Cerebellar cortex (tissue), 1 donor: Measurements from ENCODE around the gene GALNS.
"Not testable (repeated sequence)": the region's sequence is repeated elsewhere in the genome, so short reads cannot be mapped to it uniquely, and the experiment has no call there.

ENCODE experiments used
- DNase-seq: peaks from one replicate; pipeline ENCODE4 v3.0.0-alpha.2; 2015; ENCODE audit warnings: low spot score

GALNS gene

GRCh38 chr16:88836791-88837190 lies 20.0 kb downstream of the GALNS start:
- no peak for DNase-seq

- DNase-seq, result no peak
Measured at GRCh38 chr16:88835818-88836217, 20.9 kb downstream of the GALNS start.

- no peak for DNase-seq
Measured at GRCh38 chr16:88835383-88835782, 21.4 kb downstream of the GALNS start.

GRCh38 chr16:88834670-88835069 lies 22.1 kb downstream of the GALNS start:
- DNase-seq, result no peak

- no peak for DNase-seq
Measured at GRCh38 chr16:88833086-88833485, 23.7 kb downstream of the GALNS start.

GRCh38 chr16:88831838-88832237 lies 24.9 kb downstream of the GALNS start:
- no peak for DNase-seq

GRCh38 chr16:88830783-88831182 lies 26.0 kb downstream of the GALNS start:
- no peak for DNase-seq

GRCh38 chr16:88830258-88830657 lies 26.5 kb downstream of the GALNS start:
- no peak for DNase-seq

- DNase-seq, result no peak
Measured at GRCh38 chr16:88828711-88829110, 28.0 kb downstream of the GALNS start.

- no peak for DNase-seq
Measured at GRCh38 chr16:88827727-88828126, 29.0 kb downstream of the GALNS start.

GRCh38 chr16:88826070-88826840 lies 30.5 kb downstream of the GALNS start:
- DNase-seq, result no peak

- DNase-seq, result no peak
Measured at GRCh38 chr16:88825146-88825545, 31.6 kb downstream of the GALNS start.

- no peak for DNase-seq
Measured at GRCh38 chr16:88824256-88825077, 32.3 kb downstream of the GALNS start.

- not testable (repeated sequence) for DNase-seq
Measured at GRCh38 chr16:88823646-88824045, 33.1 kb downstream of the GALNS start.

- DNase-seq, result no peak
Measured at GRCh38 chr16:88822281-88823040, 34.3 kb downstream of the GALNS start.

GRCh38 chr16:88821168-88821850 lies 35.4 kb downstream of the GALNS start:
- no peak for DNase-seq

- no peak for DNase-seq
Measured at GRCh38 chr16:88820385-88821025, 36.2 kb downstream of the GALNS start.

- DNase-seq, result no peak
Measured at GRCh38 chr16:88819126-88819525, 37.6 kb downstream of the GALNS start.

- DNase-seq, result no peak
Measured at GRCh38 chr16:88818575-88818874, 38.2 kb downstream of the GALNS start.

GRCh38 chr16:88817785-88818574 lies 38.8 kb downstream of the GALNS start:
- no peak for DNase-seq
